HepG2 (cell line): ENCODE measurements around the gene MFRP. TPM values are rescaled to one million over a fixed set of nuclear protein-coding genes. Genes with fewer than 3 reads are reported as not detected.
A peak's percentile ranks its signal among the peaks of the same experiment; 100 is the strongest.

Experiments
- ATAC-seq: fragments of 200-7000 bp; cut with Tn5 transposase; 3 replicates; pipeline ENCODE4 v1.9.1; 2020; ENCODE audit warnings: mild to moderate bottlenecking, moderate library complexity
- BruUV-seq: library from RNA; stranded (reverse); fragments of 400-500 nt; replicated peaks from 2 replicates; lab custom pipeline; 2021; lab: Mats Ljungman, UMichigan
- CTCF ChIA-PET: fragments of 300-600 bp; formaldehyde crosslinking; extraction: SDS; loops from one replicate; lab custom pipeline; 2021; ENCODE audit warnings: low total read pairs, inconsistent platforms, low intra/inter-chr PET ratio; lab: Yijun Ruan, JAX
- POLR2A ChIA-PET: fragments of 350-600 bp; sonication (Branson Sonifier 250); formaldehyde crosslinking; loops from one replicate; lab custom pipeline; 2020; ENCODE audit warnings: antibody characterized with exemption, inconsistent platforms; lab: Yijun Ruan, JAX
- DNase-seq: peaks from one replicate; pipeline ENCODE4 v3.0.0-alpha.2; 2015; ENCODE audit warnings: low spot score
- FAIRE-seq: peaks from 3 replicates; lab custom pipeline; 2011; peaks lifted over from hg19 to GRCh38; lab: Jason Lieb, UNC
- H2AFZ ChIP-seq: one replicate; pipeline ENCODE4 v1.6.1; 2011; ENCODE audit warnings: low read length, inconsistent platforms
- H3K27ac ChIP-seq: fragments of 300-600 bp; 3 replicates; pipeline ENCODE4 v1.8.0; 2011; ENCODE audit warnings: mixed run types, mild to moderate bottlenecking, mixed read lengths, low read length, inconsistent platforms; ENCODE audit not compliant: insufficient read depth; ENCODE audit errors: extremely low read length
- H3K27me3 ChIP-seq, 2 experiments: fragments of 200-600 bp in 1 of 2; 2 replicates in 1 of 2; 3 replicates in 1 of 2; pipeline versions ENCODE4 v1.6.0 to v1.8.0; 2011; ENCODE audit warnings: low read length in 2 of 2, mild to moderate bottlenecking in 2 of 2, moderate library complexity in 2 of 2, inconsistent platforms in 1 of 2; ENCODE audit not compliant: insufficient read depth in 2 of 2, control insufficient read depth in 1 of 2
- H3K36me3 ChIP-seq, 2 experiments: fragments of 200-600 bp in 1 of 2; replicated peaks in 1 of 2; 2 replicates in 1 of 2; 3 replicates in 1 of 2; pipeline versions ENCODE4 v1.5.1 to v1.8.0; 2011; ENCODE audit warnings: low read length in 2 of 2, inconsistent platforms in 1 of 2; ENCODE audit not compliant: insufficient read depth in 2 of 2, control insufficient read depth in 1 of 2
- H3K4me1 ChIP-seq: 2 replicates; pipeline ENCODE4 v1.5.1; 2012; ENCODE audit warnings: low read length, inconsistent platforms; ENCODE audit not compliant: insufficient read depth
- H3K4me2 ChIP-seq: 2 replicates; pipeline ENCODE4 v1.6.0; 2011; ENCODE audit warnings: low read depth, low read length, inconsistent platforms
- H3K4me3 ChIP-seq, 3 experiments: fragments of 200-600 bp in 1 of 3; sonication (generic), shearing (Covaris generic) in 1 of 3; replicated peaks in 1 of 3; 2 replicates each; pipeline ENCODE4 v1.5.1; 2011 to 2016; ENCODE audit warnings: low read length in 3 of 3, inconsistent platforms in 2 of 3, low read depth in 2 of 3, mild to moderate bottlenecking in 2 of 3, control low read depth in 1 of 3, mixed read lengths in 1 of 3; ENCODE audit not compliant: insufficient read depth in 1 of 3
- H3K79me2 ChIP-seq: one replicate; pipeline ENCODE4 v1.6.1; 2011; ENCODE audit warnings: low read length, inconsistent platforms; ENCODE audit not compliant: insufficient read depth
- H3K9ac ChIP-seq: 2 replicates; pipeline ENCODE4 v1.6.0; 2011; ENCODE audit warnings: mild to moderate bottlenecking, low read depth, low read length, inconsistent platforms; ENCODE audit not compliant: insufficient read depth
- H3K9me3 ChIP-seq: 2 replicates; pipeline ENCODE4 v1.5.1; 2012; ENCODE audit warnings: mild to moderate bottlenecking, low read length
- H4K20me1 ChIP-seq: 2 replicates; pipeline ENCODE4 v1.6.0; 2011; ENCODE audit warnings: inconsistent platforms, mild to moderate bottlenecking, low read length, moderate library complexity; ENCODE audit not compliant: insufficient read depth
- BCL6 ChIP-seq: IDR thresholded peaks from 2 replicates; pipeline ENCODE4 v1.6.1; 2016; ENCODE audit warnings: missing genetic modification reagents, missing compliant biosample characterization
- FOXA1 ChIP-seq, 2 experiments: fragments of 450-650 bp in 1 of 2; sonication (generic) in 1 of 2; formaldehyde crosslinking in 1 of 2; IDR thresholded peaks; 2 replicates each; pipeline versions ENCODE4 v1.4.0 to v1.6.1; 2016 to 2020; ENCODE audit warnings: missing genetic modification reagents in 1 of 2
- FOXA3 ChIP-seq: IDR thresholded peaks from 2 replicates; pipeline ENCODE4 v1.6.1; 2016; ENCODE audit warnings: missing genetic modification reagents, missing compliant biosample characterization
- HNF4A ChIP-seq: sonication (generic); formaldehyde crosslinking; IDR thresholded peaks from 2 replicates; pipeline ENCODE4 v1.4.0; 2020; ENCODE audit warnings: missing genetic modification reagents
- RARA ChIP-seq: IDR thresholded peaks from 2 replicates; pipeline ENCODE4 v1.6.1; 2016; ENCODE audit warnings: missing genetic modification reagents, missing compliant biosample characterization
- SNAI1 ChIP-seq: sonication (generic); formaldehyde crosslinking; IDR thresholded peaks from 2 replicates; pipeline ENCODE4 v1.5.0; 2020; ENCODE audit warnings: mild to moderate bottlenecking, missing genetic modification reagents, borderline replicate concordance
- ZNF878 ChIP-seq: sonication (generic); formaldehyde crosslinking; IDR thresholded peaks from 2 replicates; pipeline ENCODE4 v1.8.1; 2023; ENCODE audit warnings: mild to moderate bottlenecking, missing genetic modification reagents, moderate library complexity
- WGBS: methylation state at CpG from one replicate; pipeline ENCODE4 v1.1.6; 2017; ENCODE audit warnings: low lambda C conversion rate; 5-methylcytosine and 5-hydroxymethylcytosine counted together
- in situ Hi-C: cut with HindIII; loops from 2 replicates; pipeline ENCODE4 v1.10.0; 2017; ENCODE audit warnings: low pct_unique_long_range_greater_than_20kb; ENCODE audit not compliant: extremely low pct_ligation_motif_present
- intact Hi-C: fragments of 100-400 bp; cut with micrococcal nuclease; formaldehyde crosslinking; loops from one replicate; pipeline ENCODE4 v1.10.0; 2022; ENCODE audit not compliant: unreplicated experiment
- polyA plus RNA-seq, 8 experiments: library from polyadenylated mRNA; depleted of rRNA in 3 of 8; stranded (reverse) in 7 of 8; unstranded in 1 of 8; fragments of >200 nt; fragmentation: Illumina TruSeq in 4 of 8; extraction: Trizol in 4 of 8; gene quantifications; 2 replicates each; pipeline versions ENCODE4 v1.2.1 to v1.2.3, GENCODE V29; 2011 to 2016; ENCODE audit warnings: low read depth in 4 of 8, missing spikeins in 1 of 8, mixed read lengths in 1 of 8; ENCODE audit not compliant: insufficient read depth in 1 of 8
- total RNA-seq, 5 experiments: library from RNA; depleted of rRNA; stranded (reverse); fragments of >200 nt; fragmentation: Illumina TruSeq; extraction: Trizol; gene quantifications; 2 replicates each; pipeline ENCODE4 v1.2.3, GENCODE V29; 2016; ENCODE audit warnings: low read depth in 1 of 5

MFRP gene
- total and polyA plus RNA-seq, 2 of the 13 experiments (the other 11 are each of a cell fraction or from before 2014, with no cell fraction given), result not detected

DNA sequence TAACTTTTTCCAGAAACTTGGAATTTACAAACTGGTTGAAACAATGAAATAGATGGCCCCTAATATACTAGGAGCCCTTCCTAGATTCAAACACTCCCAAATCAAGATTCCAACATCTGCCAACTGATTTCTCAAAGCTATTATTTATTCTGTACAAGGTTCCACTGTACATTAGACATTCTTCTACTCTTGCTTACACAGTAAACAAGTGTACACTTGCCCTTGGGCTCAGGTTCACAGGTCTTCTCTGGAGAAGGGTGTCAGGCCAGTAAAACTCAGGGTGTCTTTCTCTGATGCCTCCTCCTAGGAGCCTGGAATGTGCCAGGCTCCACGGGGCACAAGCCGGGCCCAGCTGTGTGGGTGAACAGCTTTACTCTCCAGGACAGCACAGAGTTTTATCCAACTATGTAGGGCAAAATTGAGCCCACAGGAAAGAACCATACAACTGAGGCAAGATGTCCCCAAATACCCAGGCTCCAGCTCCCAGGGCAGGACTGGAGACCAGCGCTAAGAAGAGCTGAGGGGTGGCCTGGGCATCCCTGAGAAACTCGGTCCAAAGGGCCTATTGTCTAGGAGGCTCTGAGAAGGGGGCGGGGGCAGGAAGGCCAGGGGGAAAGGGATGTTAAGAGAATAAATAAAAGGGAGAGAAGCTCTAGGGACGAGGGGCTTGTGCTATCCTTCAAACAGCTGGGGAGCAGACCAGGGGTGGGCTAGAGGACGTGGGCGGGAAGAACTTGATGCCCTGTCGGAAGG, 8.8 kb upstream of the MFRP start:
- Histone ChIP-seq H3K27me3 (0 out of 5 replicates have a peak, but pooled peaks cover 0 to under 1% of the 10 kb centered on the region in 2 experiments), H2AFZ (no peak overlapping the region), H3K4me2 (0 out of 2 replicates have a peak overlapping the region, but pooled peaks have one; percentile 15), H3K9me3 (no peaks in the 10 kb centered on the region), H3K9ac (no peak overlapping the region; the same call in 1 of the 2 replicates), H3K36me3 (peaks cover 7 to 31% of the 10 kb centered on the region in 2 experiments; a peak in 4 of 5 replicates), H3K27ac (no peak overlapping the region), H3K4me3 (no peak overlapping the region), H3K4me1 (peaks cover 60% of the 10 kb centered on the region), H4K20me1 (no peaks in the 10 kb centered on the region), H3K79me2 (no peaks in the 10 kb centered on the region)
- FAIRE-seq (no peak), ATAC-seq (no peak), DNase-seq (no peak)
- CTCF ChIA-PET, result no interaction called here
- in situ Hi-C loops (no loop called here), intact Hi-C loops (no loop called here)
- TF ChIP-seq BCL6 (CRISPR knock-in tag) (peak; percentile 21; the same call in 1 of the 2 replicates), ZNF878 (CRISPR knock-in tag) (no peak), HNF4A (0 out of 2 replicates have a peak, but pooled peaks have one; percentile 16), SNAI1 (CRISPR knock-in tag) (no peak), RARA (0 out of 2 replicates have a peak, but pooled peaks have one; percentile 30), FOXA3 (CRISPR knock-in tag) (peak; percentile 43), FOXA1 (IDR thresholded peaks at IDR 0.05) (no peak), FOXA1 (CRISPR knock-in tag; IDR thresholded peaks at IDR 0.05) (peak; percentile 27; the same call in 1 of the 2 replicates)
- POLR2A ChIA-PET, result interaction anchor here (0.9 to 4.2 kb wide), 2 partner anchors 13 to 26 kb away, joined by 3 to 16 read pairs; partner anchors contain the start of gene USP2
- no TSS peak for BruUV-seq
- 73% methylated on average over 9 of the region's 9 CpGs for WGBS
